NCI-H146 treated with DMSO at 0.1 percent for 48 hours (cell line): ENCODE measurements around the gene UNC93B1.

Experiments
- DNase-seq: peaks from one replicate; lab custom pipeline; 2025; ENCODE audit not compliant: unreplicated experiment; lab: John Stamatoyannopoulos, UW

Gene UNC93B1

DNA sequence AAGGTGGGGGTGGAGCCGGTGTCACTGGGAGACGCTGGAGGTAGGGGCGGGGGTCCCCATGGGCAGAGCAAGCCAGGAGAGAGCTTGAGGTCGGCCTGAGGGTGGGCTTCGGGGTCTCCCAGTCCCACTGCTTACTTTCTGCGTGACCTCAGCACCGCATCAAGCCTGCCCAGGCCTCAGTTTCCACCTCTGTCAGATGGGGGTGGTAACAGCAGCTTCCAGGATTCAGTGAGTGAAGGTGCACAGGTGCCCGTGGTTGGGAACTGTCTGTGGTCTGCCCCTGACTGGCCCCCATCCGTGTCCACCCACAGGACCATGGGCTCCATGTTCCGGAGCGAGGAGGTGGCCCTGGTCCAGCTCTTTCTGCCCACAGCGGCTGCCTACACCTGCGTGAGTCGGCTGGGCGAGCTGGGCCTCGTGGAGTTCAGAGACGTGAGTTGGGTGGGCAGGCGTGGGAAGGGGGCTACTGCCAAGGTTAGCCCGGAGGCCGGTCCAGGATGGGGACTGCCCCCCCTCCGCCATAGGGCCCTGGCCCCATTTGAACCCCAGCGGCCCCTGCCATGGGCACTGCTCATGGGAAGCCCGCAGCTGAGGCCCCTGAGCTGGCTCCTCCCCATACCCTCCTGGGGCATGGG is 37.2 kb upstream of the UNC93B1 start:
- no peak for DNase-seq

DNA sequence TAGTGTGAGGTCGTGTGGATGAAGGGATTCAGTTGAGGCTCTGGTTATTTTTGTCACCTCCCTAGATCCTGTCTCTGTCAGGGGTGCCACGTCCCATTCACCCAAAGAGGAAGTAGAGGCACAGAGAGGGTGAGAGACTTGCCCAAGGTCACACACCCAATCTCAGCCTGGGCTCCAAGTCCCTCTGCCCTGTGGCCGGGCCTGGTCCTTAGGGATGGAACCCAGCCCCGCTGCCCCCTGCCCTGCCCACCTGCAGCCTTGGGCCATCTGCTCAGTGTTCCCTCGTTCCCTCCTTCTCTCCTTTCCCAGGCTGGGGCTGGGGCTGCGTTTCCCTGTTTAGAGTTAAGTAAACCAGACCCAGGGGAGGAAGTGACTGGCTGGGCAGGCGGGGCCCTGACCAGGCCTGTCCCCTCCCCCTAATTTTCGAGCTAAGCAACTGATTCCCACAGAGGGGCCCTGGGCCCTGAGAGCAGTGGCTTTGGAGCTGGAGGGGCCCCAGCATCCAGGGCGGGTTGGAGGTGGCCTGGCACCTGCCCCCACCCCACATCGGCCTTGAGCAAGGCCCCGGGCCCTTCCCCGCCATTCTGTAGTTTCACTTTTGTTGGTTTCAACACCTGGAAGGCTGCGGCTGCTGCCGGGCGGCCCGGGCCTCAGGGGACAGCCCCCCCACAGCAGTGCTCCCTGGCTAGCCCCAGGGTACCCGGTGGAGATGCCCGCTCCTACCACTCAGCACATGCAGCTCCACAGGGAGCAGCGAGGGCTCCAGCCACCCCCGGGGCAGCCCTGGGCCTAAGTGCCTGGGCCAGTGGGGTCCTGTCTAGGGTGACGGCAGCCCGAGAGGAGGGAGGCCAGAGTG is 36.4 kb upstream of the UNC93B1 start:
- no peak for DNase-seq

DNA sequence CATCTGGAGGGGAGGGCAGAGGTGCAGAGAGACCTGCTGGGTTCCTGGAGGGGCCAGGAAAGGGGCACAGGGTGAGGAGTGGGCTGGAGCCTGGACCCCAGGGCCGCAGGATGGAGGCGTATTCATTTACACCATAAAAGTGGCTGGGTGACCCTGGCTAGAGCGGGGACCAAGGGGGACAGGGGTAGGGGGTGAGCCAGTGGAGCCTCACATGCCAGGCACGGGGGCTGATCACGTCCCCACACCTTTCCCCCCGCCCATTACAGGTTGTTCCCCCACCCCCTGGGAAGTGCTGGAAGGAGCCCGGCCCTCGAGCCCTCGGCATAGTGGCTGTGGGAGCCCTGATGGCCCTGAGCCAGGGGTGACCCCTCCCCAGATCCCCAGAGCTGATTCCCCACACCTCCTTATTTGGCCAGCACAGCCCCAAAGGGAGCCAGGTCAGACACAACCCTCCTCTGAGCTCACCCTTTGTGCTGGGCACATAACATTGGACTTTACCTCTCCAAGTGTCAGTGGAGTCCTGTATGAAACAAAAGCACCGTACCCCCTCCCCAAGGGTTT is 35.7 kb upstream of the UNC93B1 start:
- DNase-seq = no peak

DNA sequence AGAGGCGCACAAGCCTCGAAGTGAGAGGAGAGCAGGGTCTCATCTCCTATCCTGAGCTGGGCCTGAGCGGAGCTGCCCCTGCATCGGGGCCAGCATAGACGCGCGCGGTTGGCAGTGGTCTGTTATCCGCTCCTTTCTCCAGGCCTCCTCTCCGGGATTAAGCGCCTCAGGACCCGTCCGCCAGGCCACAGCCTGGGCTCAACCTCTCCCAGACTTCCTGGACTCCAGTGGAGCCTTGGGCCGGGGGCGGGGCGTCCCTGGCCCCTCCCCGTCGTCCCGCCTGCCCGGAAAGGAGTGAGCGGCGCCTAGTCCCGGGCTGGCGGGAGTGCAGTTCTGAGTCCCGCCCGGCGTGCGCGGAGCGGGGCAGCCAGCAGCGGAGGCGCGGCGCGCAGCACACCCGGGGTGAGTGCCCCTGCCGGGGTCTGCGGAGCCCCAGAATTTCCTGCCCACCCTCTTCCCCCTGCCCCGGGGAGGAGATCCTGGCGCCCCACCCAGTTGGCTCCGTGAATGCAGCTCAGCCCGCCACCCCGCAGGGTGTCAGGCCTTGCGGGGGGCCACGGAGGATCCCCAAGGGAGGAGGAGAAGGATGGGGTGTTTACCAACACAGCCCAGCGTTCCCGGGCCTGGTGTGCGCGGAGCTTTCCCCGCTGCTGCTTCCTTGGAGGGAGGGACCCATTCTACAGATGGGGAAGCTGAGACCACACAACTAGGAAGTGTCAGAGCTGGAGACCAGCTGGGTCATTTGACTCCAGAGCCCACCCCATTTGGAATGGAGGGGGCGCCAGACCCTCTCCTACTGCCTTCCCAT is 35.0 kb upstream of the UNC93B1 start, which contains the start of gene TCIRG1:
TSS of gene TCIRG1 (plus strand) at position 308 of the 808 bp plus-strand sequence. CDS start 2,247 bp downstream, outside the sequence.
- DNase-seq = no peak

DNA sequence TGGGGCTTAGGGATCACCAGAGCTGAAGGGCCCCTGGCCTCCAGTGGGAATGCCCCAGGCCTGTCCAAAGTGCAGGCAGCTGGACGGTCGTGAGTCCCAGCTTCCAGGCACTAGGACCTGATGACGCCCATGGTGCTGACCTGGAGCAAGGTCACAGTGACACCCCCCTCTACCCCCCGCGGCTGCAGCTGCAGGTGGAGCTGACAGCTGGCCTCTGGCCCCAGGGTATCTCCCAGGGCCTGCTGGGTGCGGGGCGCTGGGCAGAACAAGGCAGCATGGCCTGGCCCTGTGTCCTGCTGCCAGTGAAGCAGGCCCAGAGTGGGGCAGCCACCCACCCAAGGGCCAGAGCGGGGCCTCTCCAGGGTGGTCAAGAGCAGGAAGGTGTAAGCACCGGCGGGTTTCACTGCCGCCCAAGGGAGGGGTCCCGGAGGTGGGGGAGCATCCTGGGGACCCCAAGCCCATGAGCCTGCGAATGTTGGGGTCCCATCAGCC is 34.4 kb upstream of the UNC93B1 start:
- DNase-seq = peak; percentile 36

DNA sequence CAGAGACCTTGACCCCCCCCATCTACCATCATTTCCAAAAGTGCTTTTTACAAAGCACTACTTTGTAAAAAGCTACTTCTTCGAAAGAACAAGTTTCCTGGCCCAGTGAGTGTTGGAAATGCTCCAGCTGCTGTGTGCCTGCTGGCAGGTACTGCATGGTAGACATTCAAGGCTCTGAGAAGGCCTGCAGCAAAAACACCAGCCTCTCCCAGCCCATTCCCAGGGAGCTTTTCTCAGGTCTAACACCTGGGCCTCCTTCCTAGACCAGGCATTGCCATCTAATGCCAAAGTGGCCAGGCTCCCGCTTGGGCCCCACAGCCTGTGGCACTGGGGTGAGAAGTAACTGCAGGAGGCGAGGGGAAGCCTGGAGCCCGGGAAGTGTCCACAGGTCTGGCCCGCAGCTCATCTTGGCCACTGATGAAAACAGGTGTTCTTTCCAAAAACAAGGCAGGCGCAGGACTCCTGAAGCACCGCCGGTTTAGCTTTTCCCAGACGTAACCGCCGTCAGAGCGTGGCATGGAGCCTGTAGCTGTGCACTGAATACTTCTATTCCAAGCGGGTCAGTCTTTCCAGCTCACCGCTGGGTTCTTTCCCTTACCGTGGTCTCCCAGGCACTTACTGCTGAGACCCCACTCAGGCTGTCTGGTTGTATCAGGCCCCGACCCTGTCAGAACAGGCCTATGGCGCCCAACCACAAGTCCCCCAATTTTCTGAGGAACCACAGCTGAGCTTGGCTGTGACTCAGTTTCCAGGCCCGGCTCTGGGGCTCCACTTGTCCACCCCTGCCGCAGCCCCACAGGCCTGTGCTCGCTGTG is 33.7 kb upstream of the UNC93B1 start:
- no peak for DNase-seq

DNA sequence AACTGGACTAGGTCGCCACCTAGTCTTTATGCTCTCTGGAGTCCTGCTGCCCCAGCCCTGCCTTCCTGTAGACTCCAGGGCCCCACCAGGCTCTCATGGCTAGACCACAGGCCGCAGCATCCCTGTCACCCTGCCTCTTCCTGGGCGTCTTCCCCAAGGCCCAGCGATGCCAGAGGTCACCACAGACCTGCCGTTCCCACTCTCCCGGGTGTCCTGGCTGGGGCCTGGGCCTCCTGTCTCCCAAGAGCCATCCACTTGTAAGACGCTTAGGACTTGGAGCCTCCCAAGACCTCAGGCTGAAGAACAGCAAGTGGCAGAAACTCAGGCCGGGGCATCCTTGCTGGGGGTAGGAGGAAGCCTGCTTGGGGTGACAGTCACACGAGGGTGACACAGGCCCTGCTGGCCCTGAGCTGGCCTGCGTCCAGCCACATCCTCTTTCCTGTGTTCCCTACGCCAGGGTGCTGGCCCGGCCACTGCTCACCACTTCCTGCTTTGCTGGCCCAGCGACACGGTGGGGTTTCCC is 32.9 kb upstream of the UNC93B1 start:
- DNase-seq = no peak

DNA sequence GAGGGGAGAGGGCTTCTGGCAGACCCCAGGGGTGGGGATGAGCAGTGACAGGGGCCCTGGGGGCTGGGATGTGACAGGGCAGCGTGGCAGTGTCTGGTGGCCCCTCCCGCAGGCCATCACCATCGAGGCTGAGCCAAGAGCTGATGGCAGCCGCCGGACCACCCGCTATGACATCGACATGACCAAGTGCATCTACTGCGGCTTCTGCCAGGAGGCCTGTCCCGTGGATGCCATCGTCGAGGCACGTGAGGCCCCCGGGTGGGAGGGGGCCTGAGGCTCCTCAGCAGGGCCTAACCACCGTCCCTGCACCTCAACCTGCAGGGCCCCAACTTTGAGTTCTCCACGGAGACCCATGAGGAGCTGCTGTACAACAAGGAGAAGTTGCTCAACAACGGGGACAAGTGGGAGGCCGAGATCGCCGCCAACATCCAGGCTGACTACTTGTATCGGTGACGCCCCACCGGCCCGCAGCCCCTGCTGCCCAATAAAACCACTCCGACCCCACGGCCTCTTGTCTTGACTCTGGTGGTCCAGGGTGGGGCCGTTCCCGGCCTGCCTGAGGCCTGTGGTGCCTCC is 32.3 kb upstream of the UNC93B1 start:
- no peak for DNase-seq

DNA sequence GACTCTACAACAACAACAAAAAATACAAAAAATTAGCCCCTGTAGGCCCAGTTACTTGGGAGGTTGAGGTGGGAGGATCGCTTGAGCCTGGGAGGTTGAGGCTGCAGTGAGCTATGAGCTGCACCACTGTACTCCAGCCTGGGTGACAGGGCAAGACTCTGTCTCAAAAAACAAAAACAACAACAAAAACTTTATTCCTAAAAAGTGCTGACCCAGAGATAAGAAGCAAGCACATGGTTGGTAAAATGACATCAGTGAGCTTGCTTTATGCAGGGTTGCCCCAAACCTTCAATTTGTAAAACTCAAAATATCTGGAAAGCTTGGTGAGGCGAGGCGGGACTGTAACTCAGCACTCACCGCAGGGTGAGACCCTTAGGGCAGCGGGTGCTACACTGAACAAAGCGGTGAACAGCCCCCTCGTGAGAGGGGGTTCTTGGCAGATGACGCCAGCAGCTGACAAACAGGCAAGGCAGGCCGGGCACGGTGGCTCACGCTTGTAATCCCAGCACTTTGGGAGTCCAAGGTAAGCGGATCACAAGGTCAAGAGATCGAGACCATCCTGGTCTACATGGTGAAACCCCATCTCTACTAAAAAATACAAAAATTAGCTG is 31.5 kb upstream of the UNC93B1 start:
- no peak for DNase-seq

DNA sequence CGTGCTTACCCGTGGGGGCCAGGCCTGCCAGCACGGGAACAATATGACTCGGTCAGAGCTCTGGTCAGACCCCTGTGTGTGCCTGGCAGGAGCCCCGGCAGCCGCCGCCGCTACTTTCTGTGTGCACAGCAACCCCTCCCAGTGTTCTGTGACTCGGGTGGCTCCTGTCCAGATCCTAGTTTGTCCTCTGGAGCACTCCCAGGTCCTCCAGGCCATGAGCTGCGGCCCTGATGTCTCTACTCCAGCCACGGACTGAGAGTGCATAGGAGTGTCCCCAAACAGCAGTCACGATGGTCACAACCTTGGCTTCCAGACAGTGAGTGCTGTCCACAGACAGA is 29.8 kb upstream of the UNC93B1 start:
- no peak for DNase-seq

DNA sequence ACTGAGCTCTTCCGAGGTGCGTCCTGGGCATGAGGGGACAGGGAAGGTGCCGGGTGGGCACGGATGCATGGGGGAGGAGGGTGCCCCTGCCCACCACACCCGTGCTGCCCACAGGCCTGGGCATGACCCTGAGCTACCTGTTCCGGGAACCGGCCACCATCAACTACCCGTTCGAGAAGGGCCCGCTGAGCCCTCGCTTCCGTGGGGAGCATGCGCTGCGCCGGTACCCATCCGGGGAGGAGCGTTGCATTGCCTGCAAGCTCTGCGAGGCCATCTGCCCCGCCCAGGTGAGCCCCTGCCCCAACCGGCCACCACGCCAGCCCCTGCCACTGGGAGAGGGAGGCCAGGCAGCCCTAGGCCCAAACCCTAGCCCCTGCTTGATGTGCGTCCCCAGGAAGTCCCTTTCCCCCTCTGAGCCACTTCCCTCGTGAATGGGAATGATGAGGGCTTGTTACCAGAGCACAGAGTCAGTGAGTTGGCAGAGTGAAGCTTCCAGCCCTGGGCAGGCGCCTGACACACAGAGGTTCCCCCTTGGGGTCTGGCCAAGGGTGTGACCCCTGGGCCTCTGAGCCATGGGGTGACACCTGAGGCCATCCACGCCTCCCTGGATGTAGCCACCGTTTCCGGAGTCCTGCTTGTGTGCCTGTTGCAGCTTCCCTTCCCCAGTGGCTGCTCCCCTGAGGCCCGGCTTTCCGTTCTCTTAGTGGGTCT is 29.3 kb upstream of the UNC93B1 start:
- no peak for DNase-seq

DNA sequence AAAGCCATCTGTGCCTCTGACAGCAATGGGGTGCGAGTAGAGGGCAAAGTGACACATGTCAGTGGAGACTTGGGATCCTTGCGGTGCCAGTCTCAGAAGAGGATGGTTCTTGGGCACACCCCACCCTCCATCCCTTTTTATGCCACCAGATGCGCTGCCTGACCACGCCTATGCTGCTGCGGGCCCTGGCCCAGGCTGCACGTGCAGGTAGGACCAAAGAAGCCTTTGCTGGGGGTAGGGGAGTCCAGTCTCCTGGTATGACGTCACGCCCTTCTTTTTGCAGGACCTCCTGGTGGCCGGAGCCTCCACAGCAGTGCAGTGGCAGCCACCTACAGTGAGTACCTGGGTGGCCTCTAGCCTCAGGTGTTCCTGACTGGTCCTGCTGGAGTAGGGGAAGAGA is 28.1 kb upstream of the UNC93B1 start:
- no peak for DNase-seq

DNA sequence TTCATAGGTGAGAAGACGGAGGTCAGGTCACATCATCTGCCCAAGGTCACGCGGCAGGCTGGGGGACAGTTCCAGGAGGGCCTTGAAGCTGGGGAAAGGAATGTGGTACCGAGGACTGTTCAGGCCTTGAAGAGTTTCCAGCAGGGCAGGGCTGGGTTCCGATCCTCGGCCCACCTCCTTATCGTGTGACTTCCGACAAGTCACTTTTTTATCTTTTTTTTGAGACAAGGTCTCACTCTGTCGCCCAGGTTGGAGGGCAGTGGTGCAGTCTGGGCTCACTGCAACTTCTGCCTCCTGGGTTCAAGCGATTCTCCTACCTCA is 27.2 kb upstream of the UNC93B1 start:
- no peak for DNase-seq

DNA sequence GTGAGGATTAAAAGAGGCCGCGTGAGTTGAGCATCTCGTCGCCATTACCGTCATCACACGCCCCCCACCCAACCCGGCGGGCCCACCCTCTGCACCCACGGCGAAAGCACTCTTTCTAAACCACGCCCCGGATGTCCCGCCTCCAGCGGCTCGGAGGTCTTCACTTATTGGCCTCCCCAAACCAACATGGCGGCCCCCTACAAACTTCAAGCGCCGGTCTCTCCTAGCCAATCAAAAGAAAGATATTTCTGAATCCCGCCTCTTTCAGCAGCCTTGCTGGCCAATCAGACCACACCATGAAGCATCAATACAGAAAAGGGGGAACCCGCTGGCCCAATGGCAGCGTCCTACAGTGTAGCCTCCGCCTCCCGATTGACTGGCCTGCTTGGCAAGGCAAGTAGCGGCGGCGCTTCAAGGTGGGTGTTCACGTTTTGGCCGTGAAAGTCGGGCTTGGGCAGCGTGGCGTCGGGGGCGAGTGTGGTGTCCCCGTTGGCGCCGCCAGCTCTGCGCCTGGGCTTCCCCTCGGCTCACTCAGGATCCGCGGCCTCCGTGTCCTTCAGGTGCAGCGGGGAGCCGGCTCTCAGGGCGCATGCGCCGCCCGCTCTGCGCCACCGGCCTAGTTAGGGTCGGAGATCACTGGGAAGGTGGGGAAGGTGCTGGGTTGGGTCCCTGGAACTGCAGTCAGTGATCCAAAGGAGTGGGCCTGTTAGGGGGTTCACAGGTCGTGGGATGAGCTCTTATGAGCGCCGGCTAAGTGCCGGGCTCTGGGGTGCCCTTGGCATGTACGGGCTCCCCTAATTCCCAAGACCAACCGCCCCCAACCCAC is 26.6 kb upstream of the UNC93B1 start, which contains the start of gene NDUFS8:
TSS of gene NDUFS8 (plus strand) at position 364 of the 826 bp plus-strand sequence. CDS start 1,471 bp downstream, outside the sequence.
- DNase-seq = peak; percentile 98

DNA sequence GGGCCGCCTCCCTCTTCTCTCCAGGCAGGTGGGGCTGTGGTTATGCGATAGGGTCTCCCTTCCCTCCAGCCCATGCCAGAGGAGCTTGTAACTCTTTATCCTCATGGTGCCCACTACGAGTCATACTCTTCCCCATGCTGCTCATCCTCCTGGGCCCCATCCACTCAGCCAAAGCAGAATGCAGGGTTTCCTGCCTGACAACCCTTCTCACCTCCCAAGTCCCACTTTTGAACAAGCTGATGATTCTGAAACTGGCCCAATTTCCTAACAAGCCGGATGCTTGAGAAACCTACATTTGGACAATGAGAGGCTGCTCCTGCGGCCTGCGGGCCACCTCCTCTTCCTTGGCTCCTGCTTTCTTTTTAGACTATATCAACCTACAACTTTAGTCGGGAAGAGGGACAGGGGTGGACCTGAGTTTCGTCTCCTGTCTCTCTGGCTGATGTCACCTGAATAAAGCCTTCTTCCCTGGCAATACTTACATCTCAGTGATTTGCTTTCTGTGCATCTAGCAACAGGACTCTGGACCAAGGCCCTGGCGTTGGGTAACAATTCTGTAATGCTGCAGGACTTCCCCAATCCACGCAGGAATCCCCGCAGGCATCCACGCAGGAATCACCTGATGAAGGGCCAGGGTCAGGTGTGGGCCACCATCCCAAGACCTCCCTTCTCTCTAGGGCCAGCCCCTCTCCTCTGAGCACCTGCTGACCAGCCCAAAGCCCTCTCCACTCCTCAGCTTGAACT is 25.1 kb upstream of the UNC93B1 start:
- DNase-seq = no peak

DNA sequence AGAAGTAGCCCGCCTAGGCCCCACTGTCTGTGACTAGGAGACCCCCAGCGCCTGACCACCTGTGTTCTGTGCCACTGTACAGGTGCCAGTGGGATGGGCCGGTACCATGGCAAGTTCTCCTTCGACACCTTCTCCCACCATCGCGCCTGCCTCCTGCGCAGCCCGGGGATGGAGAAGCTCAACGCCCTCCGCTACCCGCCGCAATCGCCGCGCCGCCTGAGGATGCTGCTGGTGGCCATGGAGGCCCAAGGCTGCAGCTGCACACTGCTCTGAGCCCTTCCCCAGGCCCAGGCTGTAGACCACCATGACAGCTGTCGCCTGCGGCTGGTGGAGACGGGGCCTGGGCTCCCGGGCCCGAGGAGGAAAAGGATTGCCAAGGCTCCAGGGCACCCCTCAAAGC is 23.8 kb upstream of the UNC93B1 start:
- no peak for DNase-seq

DNA sequence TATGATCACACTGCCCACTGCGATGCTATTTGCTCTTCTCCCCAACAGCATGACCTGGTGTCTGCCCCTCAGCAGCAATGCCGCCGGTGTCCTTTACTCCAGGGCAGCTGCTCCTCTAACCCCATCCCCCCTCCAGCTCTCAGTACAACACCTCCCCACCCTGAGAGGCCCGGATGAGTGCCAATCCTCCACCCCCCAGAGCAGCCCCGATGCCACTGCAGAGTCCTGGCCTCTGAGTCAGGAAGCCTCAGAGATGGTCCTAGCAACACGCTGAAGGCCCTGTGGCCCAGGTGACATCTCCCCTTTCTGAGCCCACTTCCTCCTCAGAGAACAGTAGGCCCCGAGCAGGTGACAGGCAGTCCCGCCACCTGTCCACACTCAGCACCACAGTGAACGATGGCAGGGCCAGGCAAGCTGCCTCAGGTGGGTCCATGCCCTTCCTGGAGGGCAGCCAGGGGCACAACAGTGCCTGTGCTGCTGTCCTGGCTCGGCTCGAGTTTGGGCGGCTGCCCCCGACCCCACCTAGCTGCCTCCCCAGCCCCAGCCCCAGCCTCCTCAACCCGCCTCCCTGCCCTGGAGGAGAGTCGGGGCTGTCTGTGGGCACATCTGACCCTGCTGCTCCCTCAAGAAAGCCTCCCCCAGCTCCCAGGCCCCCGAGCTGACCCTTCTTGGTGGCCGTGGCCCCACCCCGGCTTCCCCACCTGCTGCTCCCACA is 22.7 kb upstream of the UNC93B1 start:
- DNase-seq = no peak
